Stomach smooth muscle (tissue), 2 donors: ENCODE measurements around the gene CRTC3.

Experiments used
- H3K27ac ChIP-seq: one replicate; pipeline ENCODE4 v1.7.0; 2013; ENCODE audit warnings: mild to moderate bottlenecking, low read length, inconsistent platforms
- H3K27me3 ChIP-seq, 2 donors: one replicate each; pipeline ENCODE4 v1.7.0; 2013; ENCODE audit warnings: low read length in 2 of 2; ENCODE audit not compliant: insufficient read depth in 2 of 2, control insufficient read depth in 1 of 2
- H3K36me3 ChIP-seq, 2 donors: one replicate each; pipeline ENCODE4 v1.7.0; 2013; ENCODE audit warnings: low read length in 2 of 2; ENCODE audit not compliant: control insufficient read depth in 2 of 2, insufficient read depth in 2 of 2
- H3K4me1 ChIP-seq: one replicate; pipeline ENCODE4 v1.7.0; 2013; ENCODE audit warnings: low read length; ENCODE audit not compliant: control insufficient read depth, insufficient read depth
- H3K4me3 ChIP-seq, 2 donors: one replicate each; pipeline ENCODE4 v1.7.0; 2013; ENCODE audit warnings: low read length in 2 of 2
- H3K9ac ChIP-seq, 2 donors: one replicate each; pipeline ENCODE4 v1.7.0; 2013; ENCODE audit warnings: low read length in 2 of 2, mild to moderate bottlenecking in 1 of 2
- H3K9me3 ChIP-seq, 2 donors: one replicate each; pipeline ENCODE4 v1.7.0; 2013; ENCODE audit warnings: low read length in 2 of 2; ENCODE audit not compliant: control insufficient read depth in 2 of 2
- donor health status: healthy.
- donor health status: Pancreatic carcinoma.

CRTC3 gene

GRCh38 chr15:90550919-90551318 is 21.2 kb downstream of the CRTC3 start:
- peaks cover 17% of the 10 kb centered on the region for H3K4me1 ChIP-seq

GRCh38 chr15:90552162-90552928 is 22.6 kb downstream of the CRTC3 start:
- Histone ChIP-seq H3K27ac (peak overlapping the region; percentile 50), H3K27me3 (no peaks in the 10 kb centered on the region), H3K9ac (peak overlapping the region; percentile 22 to 39), H3K36me3 (peaks cover 1 to 2% of the 10 kb centered on the region in 2 donors), H3K9me3 (no peaks in the 10 kb centered on the region), H3K4me1 (peaks cover 22% of the 10 kb centered on the region), H3K4me3 (peak overlapping the region; percentile 9 to 12)

More at GRCh38 chr15:90550919-90551318, 21.2 kb downstream of the CRTC3 start:
- Histone ChIP-seq H3K36me3 (peaks cover 2 to 3% of the 10 kb centered on the region in 2 donors), H3K27me3 (no peaks in the 10 kb centered on the region), H3K27ac (no peak overlapping the region), H3K9ac (no peak overlapping the region), H3K9me3 (no peaks in the 10 kb centered on the region), H3K4me3 (no peak overlapping the region)

- H3K4me1 ChIP-seq = peaks cover 27% of the 10 kb centered on the region
- peak overlapping the region; percentile 9 to 12 for H3K4me3 ChIP-seq
- H3K36me3 ChIP-seq = peaks cover 0 to 2% of the 10 kb centered on the region in 2 donors
- peak overlapping the region; percentile 22 to 39 for H3K9ac ChIP-seq
- no peaks in the 10 kb centered on the region for H3K27me3 ChIP-seq
- no peaks in the 10 kb centered on the region for H3K9me3 ChIP-seq
- peak overlapping the region; percentile 50 for H3K27ac ChIP-seq
These were observed 23.1 kb downstream of the CRTC3 start for GRCh38 chr15:90552929-90553211.

- Histone ChIP-seq H3K27ac (peak overlapping the region; percentile 50), H3K9ac (peak overlapping the region in 1 of 2 donors; percentile 39), H3K36me3 (peaks cover 0 to under 1% of the 10 kb centered on the region in 2 donors), H3K9me3 (no peaks in the 10 kb centered on the region), H3K27me3 (no peaks in the 10 kb centered on the region), H3K4me3 (peak overlapping the region in 1 of 2 donors; percentile 15), H3K4me1 (peaks cover 31% of the 10 kb centered on the region)
These were observed 23.6 kb downstream of the CRTC3 start for GRCh38 chr15:90553248-90553745.

GRCh38 chr15:90557186-90558084 is 27.7 kb downstream of the CRTC3 start:
- Histone ChIP-seq H3K36me3 (no peaks in the 10 kb centered on the region), H3K9me3 (no peaks in the 10 kb centered on the region), H3K27me3 (no peaks in the 10 kb centered on the region), H3K4me3 (peak overlapping the region in 1 of 2 donors; percentile 50), H3K9ac (peak overlapping the region; percentile 1 to 58), H3K27ac (peak overlapping the region; percentile 83), H3K4me1 (peaks cover 62% of the 10 kb centered on the region)

GRCh38 chr15:90558171-90558573 is 28.4 kb downstream of the CRTC3 start:
- Histone ChIP-seq H3K9ac (peak overlapping the region; percentile 1 to 29), H3K27me3 (no peaks in the 10 kb centered on the region), H3K9me3 (no peaks in the 10 kb centered on the region), H3K36me3 (no peaks in the 10 kb centered on the region), H3K4me1 (peaks cover 63% of the 10 kb centered on the region), H3K4me3 (no peak overlapping the region), H3K27ac (peak overlapping the region; percentile 83)

- Histone ChIP-seq H3K9ac (no peak overlapping the region), H3K9me3 (no peaks in the 10 kb centered on the region), H3K36me3 (no peaks in the 10 kb centered on the region), H3K4me1 (peaks cover 58% of the 10 kb centered on the region), H3K27ac (peak overlapping the region; percentile 64), H3K4me3 (no peak overlapping the region), H3K27me3 (no peaks in the 10 kb centered on the region)
These were observed 29.4 kb downstream of the CRTC3 start for GRCh38 chr15:90559119-90559518.

- Histone ChIP-seq H3K4me3 (peak overlapping the region in 1 of 2 donors; percentile 29), H3K27me3 (no peaks in the 10 kb centered on the region), H3K9me3 (no peaks in the 10 kb centered on the region), H3K36me3 (no peaks in the 10 kb centered on the region), H3K4me1 (peaks cover 58% of the 10 kb centered on the region), H3K9ac (no peak overlapping the region), H3K27ac (peak overlapping the region; percentile 63)
These were observed 30.6 kb downstream of the CRTC3 start for GRCh38 chr15:90560229-90560776.

GRCh38 chr15:90561344-90562244 is 31.9 kb downstream of the CRTC3 start:
- Histone ChIP-seq H3K9me3 (no peaks in the 10 kb centered on the region), H3K36me3 (no peaks in the 10 kb centered on the region), H3K4me3 (peak overlapping the region in 1 of 2 donors; percentile 12), H3K27ac (peak overlapping the region; percentile 63), H3K9ac (peak overlapping the region in 1 of 2 donors; percentile 18), H3K27me3 (no peaks in the 10 kb centered on the region), H3K4me1 (peaks cover 58% of the 10 kb centered on the region)

- H3K9me3 ChIP-seq = no peaks in the 10 kb centered on the region
- no peak overlapping the region for H3K9ac ChIP-seq
- H3K4me1 ChIP-seq = peaks cover 49% of the 10 kb centered on the region
- no peaks in the 10 kb centered on the region for H3K36me3 ChIP-seq
- no peaks in the 10 kb centered on the region for H3K27me3 ChIP-seq
- no peak overlapping the region for H3K4me3 ChIP-seq
- H3K27ac ChIP-seq = peak overlapping the region; percentile 37
These were observed 32.9 kb downstream of the CRTC3 start for GRCh38 chr15:90562669-90563068.
